Loucy (cell line): ENCODE results near the gene MYH3.

Experiments
- H2AFZ ChIP-seq: fragments of 200-600 bp; sonication (generic); 2 replicates; pipeline ENCODE4 v1.6.0; 2016; ENCODE audit warnings: antibody characterized with exemption, mild to moderate bottlenecking, low read length, moderate library complexity
- H3F3A ChIP-seq: fragments of 200-600 bp; 2 replicates; pipeline ENCODE4 v1.6.0; 2016; ENCODE audit warnings: antibody characterized with exemption, low read depth, mild to moderate bottlenecking
- H3K27me3 ChIP-seq: fragments of 200-600 bp; sonication (generic); 2 replicates; pipeline ENCODE4 v1.6.1; 2014; ENCODE audit warnings: low read length, mild to moderate bottlenecking; ENCODE audit not compliant: insufficient read depth, poor library complexity, severe bottlenecking
- H3K36me3 ChIP-seq: fragments of 200-600 bp; sonication (generic); 2 replicates; pipeline ENCODE4 v1.6.1; 2016; ENCODE audit warnings: low read length; ENCODE audit not compliant: insufficient read depth
- H3K4me1 ChIP-seq: fragments of 200-600 bp; sonication (generic); 2 replicates; pipeline ENCODE4 v1.5.1; 2014; ENCODE audit warnings: low read length, mild to moderate bottlenecking; ENCODE audit not compliant: insufficient read depth, poor library complexity, severe bottlenecking
- H3K4me2 ChIP-seq: fragments of 200-600 bp; sonication (generic); 2 replicates; pipeline ENCODE4 v1.6.0; 2014; ENCODE audit warnings: antibody characterized with exemption, low read length, low read depth, mild to moderate bottlenecking; ENCODE audit not compliant: poor library complexity, severe bottlenecking
- H3K4me3 ChIP-seq: fragments of 200-600 bp; sonication (generic); 2 replicates; pipeline ENCODE4 v1.5.1; 2014; ENCODE audit warnings: low read length, mild to moderate bottlenecking, mixed read lengths; ENCODE audit not compliant: poor library complexity, severe bottlenecking
- H3K79me2 ChIP-seq: fragments of 200-600 bp; sonication (generic); 2 replicates; pipeline ENCODE4 v1.6.1; 2014; ENCODE audit warnings: low read length; ENCODE audit not compliant: insufficient read depth
- H3K9ac ChIP-seq: fragments of 200-600 bp; sonication (generic); 2 replicates; pipeline ENCODE4 v1.6.0; 2014; ENCODE audit warnings: mild to moderate bottlenecking, low read depth, low read length, moderate library complexity; ENCODE audit not compliant: poor library complexity, severe bottlenecking
- H3K9me2 ChIP-seq: fragments of 200-600 bp; sonication (generic); replicated peaks from 2 replicates; pipeline ENCODE4 v1.6.1; 2016; ENCODE audit warnings: low read depth, low read length, mixed read lengths
- H3K9me3 ChIP-seq: fragments of 200-600 bp; sonication (generic); 2 replicates; pipeline ENCODE4 v1.6.1; 2014; ENCODE audit warnings: mild to moderate bottlenecking, antibody characterized with exemption, low read length, low read depth; ENCODE audit not compliant: insufficient read depth
- H4K20me1 ChIP-seq: fragments of 200-600 bp; sonication (generic); 2 replicates; pipeline ENCODE4 v1.6.0; 2014; ENCODE audit warnings: antibody characterized with exemption, low read length, mild to moderate bottlenecking; ENCODE audit not compliant: insufficient read depth, poor library complexity, severe bottlenecking
- CTCF ChIP-seq: fragments of 200-600 bp; sonication (generic); conservative IDR thresholded peaks from 2 replicates; pipeline ENCODE4 v1.5.1; 2014; ENCODE audit warnings: mild to moderate bottlenecking, antibody characterized with exemption, low read length
- EZH2phosphoT487 ChIP-seq: fragments of 200-600 bp; IDR thresholded peaks from 2 replicates; pipeline ENCODE4 v1.6.1; 2018; ENCODE audit warnings: antibody characterized with exemption, mild to moderate bottlenecking, moderate library complexity, borderline replicate concordance

The MYH3 gene

GRCh38 chr17:10657148-10657547 is at the start of gene MYH3:
TSS of gene MYH3 (minus strand) at chr17:10657309. CDS start at chr17:10655064, 2,245 bp downstream.
- no peaks in the 10 kb centered on the region for H3K4me1 ChIP-seq

DNA sequence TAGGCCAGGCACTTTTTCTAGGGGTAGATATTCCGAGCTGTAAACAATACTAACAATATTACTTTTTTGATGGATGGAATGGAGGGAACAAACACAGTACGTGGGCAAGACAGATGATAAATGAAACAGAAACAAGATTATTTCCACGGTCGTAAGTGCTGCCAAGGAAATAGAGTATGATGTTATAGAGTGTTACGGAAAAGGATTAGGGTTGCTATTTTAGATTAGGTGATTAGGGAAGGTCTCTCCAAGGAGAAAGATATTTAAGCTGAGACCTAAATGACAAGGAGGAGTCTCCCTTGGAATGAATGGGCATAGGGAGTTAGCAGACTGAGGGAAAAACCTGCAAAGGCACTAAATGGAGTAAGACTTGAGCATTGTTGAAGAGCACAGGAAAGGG is 48.6 kb upstream of the MYH3 start:
- H3K27me3 ChIP-seq, result no peaks in the 10 kb centered on the region
- peaks cover 40% of the 10 kb centered on the region; the same call in 1 of the 2 replicates for H3K79me2 ChIP-seq
- no peak overlapping the region for H3K4me3 ChIP-seq
- peak overlapping the region; percentile 12 for H3K4me2 ChIP-seq
- H3F3A ChIP-seq, result no peaks in the 10 kb centered on the region
- no peaks in the 10 kb centered on the region for H3K9me3 ChIP-seq
- TF ChIP-seq CTCF, result no peak
- TF ChIP-seq EZH2phosphoT487, result no peak
- peaks cover 29% of the 10 kb centered on the region; the same call in 1 of the 2 replicates for H3K36me3 ChIP-seq
- H4K20me1 ChIP-seq, result no peaks in the 10 kb centered on the region
- H3K9me2 ChIP-seq, result no peaks in the 10 kb centered on the region
- peaks cover 28% of the 10 kb centered on the region for H3K4me1 ChIP-seq
- no peak overlapping the region for H3K9ac ChIP-seq
- no peak overlapping the region for H2AFZ ChIP-seq

More at GRCh38 chr17:10657148-10657547, at the start of gene MYH3:
- no peak within 1 kb of the TSS for H2AFZ ChIP-seq
- no peak within 1 kb of the TSS for H3K4me2 ChIP-seq
- H3K9me2 ChIP-seq, result no peaks in the 10 kb centered on the region
- no peak within 1 kb of the TSS for H3K9ac ChIP-seq
- no peaks in the 10 kb centered on the region for H3K27me3 ChIP-seq
- TF ChIP-seq EZH2phosphoT487 (no peak), CTCF (no peak)
- H3F3A ChIP-seq, result no peaks in the 10 kb centered on the region
- no peaks in the 10 kb centered on the region for H3K79me2 ChIP-seq
- H3K9me3 ChIP-seq, result no peaks in the 10 kb centered on the region
- H3K4me3 ChIP-seq, result no peak within 1 kb of the TSS
- no peaks in the 10 kb centered on the region for H3K36me3 ChIP-seq
- no peaks in the 10 kb centered on the region for H4K20me1 ChIP-seq

DNA sequence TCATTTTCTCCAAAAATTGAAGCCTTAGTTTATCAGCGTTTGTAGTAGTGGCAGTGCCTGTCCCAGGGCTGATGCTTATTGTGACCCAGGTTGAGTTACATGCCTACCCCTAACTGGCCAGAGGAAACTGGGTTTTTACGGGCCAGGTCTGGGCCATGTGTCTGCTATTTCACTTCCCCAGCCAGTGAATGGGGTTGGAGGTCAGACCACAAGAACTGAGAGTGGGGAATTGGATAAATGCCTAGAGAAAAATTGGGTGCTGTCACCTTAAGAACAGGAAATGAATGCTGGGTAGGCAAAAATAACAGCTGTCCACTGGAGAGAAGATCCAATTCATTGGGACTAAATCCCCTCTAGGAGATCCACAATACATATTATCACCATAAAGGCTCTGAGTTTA is 45.5 kb upstream of the MYH3 start:
- TF ChIP-seq CTCF (no peak), EZH2phosphoT487 (no peak)
- peak overlapping the region; percentile 64 for H3K4me2 ChIP-seq
- H3K9ac ChIP-seq, result peak overlapping the region; percentile 44
- no peaks in the 10 kb centered on the region for H3K27me3 ChIP-seq
- H3K9me2 ChIP-seq, result no peaks in the 10 kb centered on the region
- H3K9me3 ChIP-seq, result no peaks in the 10 kb centered on the region
- no peak overlapping the region for H2AFZ ChIP-seq
- H3K79me2 ChIP-seq, result peaks cover 61% of the 10 kb centered on the region
- peaks cover 47% of the 10 kb centered on the region for H3K4me1 ChIP-seq
- peaks cover 18% of the 10 kb centered on the region; the same call in 1 of the 2 replicates for H3K36me3 ChIP-seq
- no peaks in the 10 kb centered on the region for H4K20me1 ChIP-seq
- peak overlapping the region; percentile 53 for H3K4me3 ChIP-seq
- H3F3A ChIP-seq, result 0 out of 2 replicates have a peak, but pooled peaks cover 3% of the 10 kb centered on the region
